GM12878 (cell line): Measurements from ENCODE around the gene LEKR1. TPM values are rescaled to one million over a fixed set of nuclear protein-coding genes. Genes with fewer than 3 reads are reported as not detected.

Experiments used
- ASH2L ChIP-seq: fragments of 300-600, 200-600 bp; sonication (generic); IDR thresholded peaks from 2 replicates; pipeline ENCODE4 v1.6.1; 2017; ENCODE audit warnings: low read depth, mild to moderate bottlenecking, borderline replicate concordance
- IRF4 ChIP-seq: IDR thresholded peaks from 2 replicates; pipeline ENCODE4 v1.6.1; 2011; ENCODE audit warnings: low read depth, low read length
- NR2C1 ChIP-seq: fragments of 450-650 bp; IDR thresholded peaks from 2 replicates; pipeline ENCODE4 v1.6.1; 2017; ENCODE audit warnings: antibody characterized with exemption, mild to moderate bottlenecking, moderate library complexity
- NR2C2 ChIP-seq: IDR thresholded peaks from 2 replicates; pipeline ENCODE4 v1.6.1; 2011; ENCODE audit warnings: borderline replicate concordance, low read depth; ENCODE audit not compliant: control insufficient read depth, insufficient read length
- NR2F1 ChIP-seq: fragments of 450-650 bp; conservative IDR thresholded peaks from 2 replicates; pipeline ENCODE4 v1.6.1; 2017; ENCODE audit warnings: mild to moderate bottlenecking
- PAX5 ChIP-seq: IDR thresholded peaks from 2 replicates; pipeline ENCODE4 v1.6.1; 2011; ENCODE audit warnings: low read depth, low read length, borderline replicate concordance
- RB1 ChIP-seq: fragments of 450-650 bp; formaldehyde crosslinking; IDR thresholded peaks from 2 replicates; pipeline ENCODE4 v1.6.1; 2017; ENCODE audit warnings: mild to moderate bottlenecking, borderline replicate concordance
- RCOR1 ChIP-seq: conservative IDR thresholded peaks from 2 replicates; pipeline ENCODE4 v1.6.1; 2012; ENCODE audit warnings: low read depth, low read length, improper control_type of control experiment
- SRF ChIP-seq, 2 experiments: IDR thresholded peaks; 2 replicates each; pipeline ENCODE4 v1.6.1; 2011; ENCODE audit warnings: low read depth in 2 of 2, low read length in 2 of 2, mild to moderate bottlenecking in 1 of 2, moderate library complexity in 1 of 2
- STAT1 ChIP-seq: fragments of 450-650 bp; conservative IDR thresholded peaks from 2 replicates; pipeline ENCODE4 v1.6.1; 2014; ENCODE audit warnings: antibody characterized with exemption, mild to moderate bottlenecking
- STAT3 ChIP-seq: IDR thresholded peaks from 2 replicates; pipeline ENCODE4 v1.6.1; 2011; ENCODE audit warnings: low read depth, low read length, improper control_type of control experiment
- YY1 ChIP-seq: IDR thresholded peaks from 2 replicates; pipeline ENCODE4 v1.6.1; 2011; ENCODE audit warnings: low read depth, mild to moderate bottlenecking, low read length
- ZNF217 ChIP-seq: fragments of 450-650 bp; IDR thresholded peaks from 2 replicates; pipeline ENCODE4 v1.6.1; 2017; ENCODE audit warnings: antibody characterized with exemption, mild to moderate bottlenecking
- polyA plus RNA-seq, 11 experiments: library from polyadenylated mRNA; depleted of rRNA in 4 of 11; unstranded in 6 of 11; stranded (reverse) in 5 of 11; fragments of >200 nt; fragmentation: Nextera tagmentation in 4 of 11; fragmentation: Illumina TruSeq in 1 of 11; extraction: Ambion mirVana in 4 of 11; extraction: Trizol in 1 of 11; gene quantifications; 1 replicate in 1 of 11; 2 replicates in 10 of 11; pipeline versions ENCODE4 v1.2.1 to v1.2.3, GENCODE V29; 2011 to 2016; ENCODE audit warnings: inconsistent platforms in 2 of 11, missing spikeins in 2 of 11, low read depth in 1 of 11
- total RNA-seq, 4 experiments: library from RNA; depleted of rRNA in 3 of 4; stranded (reverse); fragments of >200 nt in 3 of 4; fragmentation: Illumina TruSeq in 1 of 4; extraction: Trizol in 1 of 4; gene quantifications; 2 replicates each; pipeline versions ENCODE4 v1.2.1 to v1.2.3, GENCODE V29; 2013 to 2021
- TF ChIP-seq, protein P1 (sequence below): fragments of 450-650 bp; IDR thresholded peaks from 2 replicates; pipeline ENCODE4 v1.6.1; 2017; ENCODE audit warnings: mild to moderate bottlenecking, moderate library complexity
- TF ChIP-seq, protein P2 (sequence below): fragments of 450-650 bp; IDR thresholded peaks from 2 replicates; pipeline ENCODE4 v1.6.1; 2017; ENCODE audit warnings: mild to moderate bottlenecking
- TF ChIP-seq, protein P3 (sequence below): fragments of 450-650 bp; IDR thresholded peaks from 2 replicates; pipeline ENCODE4 v1.6.1; 2018; ENCODE audit warnings: mild to moderate bottlenecking, low read depth, moderate library complexity; ENCODE audit not compliant: partially characterized antibody
- TF ChIP-seq, protein P4 (sequence below): IDR thresholded peaks from 2 replicates; pipeline ENCODE4 v1.6.1; 2011; ENCODE audit warnings: mild to moderate bottlenecking, low read depth, low read length, moderate library complexity; ENCODE audit not compliant: insufficient replicate concordance
- TF ChIP-seq, protein P5 (sequence below): IDR thresholded peaks from 2 replicates; pipeline ENCODE4 v1.6.1; 2012; ENCODE audit warnings: low read depth, low read length, improper control_type of control experiment

Gene LEKR1
- total and polyA plus RNA-seq, 10 of the 15 experiments (the other 5 are each of a cell fraction or from before 2014, with no cell fraction given) = 0.48 to 3.2 (median 1.3) TPM

DNA sequence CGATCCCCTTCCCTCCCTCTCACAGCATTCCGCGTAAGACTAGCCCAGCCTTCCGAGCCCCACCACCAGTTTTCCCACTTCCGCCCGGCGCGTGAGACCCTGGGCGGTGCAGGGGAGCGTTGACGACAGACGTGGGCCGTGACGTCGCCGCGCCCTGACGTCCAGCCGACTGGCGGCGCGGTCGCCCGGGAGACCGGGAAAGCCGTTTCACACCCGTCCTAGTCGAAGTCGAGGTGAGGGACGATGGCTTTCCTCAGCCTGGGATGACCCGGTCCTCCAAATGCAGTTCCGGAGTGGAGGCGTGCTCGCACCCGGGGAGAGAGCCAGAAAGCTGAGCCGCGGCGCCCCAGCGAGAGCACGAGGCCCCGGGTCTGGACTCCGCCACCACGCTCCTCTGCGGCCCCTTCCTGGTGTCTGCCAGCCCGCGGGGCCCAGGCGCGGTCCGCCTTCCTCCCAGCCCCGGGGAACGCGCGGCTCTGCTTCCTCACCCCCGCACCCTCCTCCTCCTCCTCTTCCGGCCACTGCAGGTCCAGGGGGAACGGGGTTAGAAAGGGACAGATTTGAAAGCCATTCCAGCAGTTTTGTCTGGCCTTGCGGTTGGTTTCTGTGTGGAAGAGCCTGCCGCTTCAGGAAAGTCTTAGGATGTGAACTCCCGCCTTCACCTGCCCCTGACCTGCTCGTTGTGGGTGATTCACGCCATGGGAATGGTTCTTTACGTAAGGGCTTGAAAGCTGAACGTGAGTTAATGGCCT lies at the start of gene LEKR1 (continued):
- TF ChIP-seq, protein P1, sequence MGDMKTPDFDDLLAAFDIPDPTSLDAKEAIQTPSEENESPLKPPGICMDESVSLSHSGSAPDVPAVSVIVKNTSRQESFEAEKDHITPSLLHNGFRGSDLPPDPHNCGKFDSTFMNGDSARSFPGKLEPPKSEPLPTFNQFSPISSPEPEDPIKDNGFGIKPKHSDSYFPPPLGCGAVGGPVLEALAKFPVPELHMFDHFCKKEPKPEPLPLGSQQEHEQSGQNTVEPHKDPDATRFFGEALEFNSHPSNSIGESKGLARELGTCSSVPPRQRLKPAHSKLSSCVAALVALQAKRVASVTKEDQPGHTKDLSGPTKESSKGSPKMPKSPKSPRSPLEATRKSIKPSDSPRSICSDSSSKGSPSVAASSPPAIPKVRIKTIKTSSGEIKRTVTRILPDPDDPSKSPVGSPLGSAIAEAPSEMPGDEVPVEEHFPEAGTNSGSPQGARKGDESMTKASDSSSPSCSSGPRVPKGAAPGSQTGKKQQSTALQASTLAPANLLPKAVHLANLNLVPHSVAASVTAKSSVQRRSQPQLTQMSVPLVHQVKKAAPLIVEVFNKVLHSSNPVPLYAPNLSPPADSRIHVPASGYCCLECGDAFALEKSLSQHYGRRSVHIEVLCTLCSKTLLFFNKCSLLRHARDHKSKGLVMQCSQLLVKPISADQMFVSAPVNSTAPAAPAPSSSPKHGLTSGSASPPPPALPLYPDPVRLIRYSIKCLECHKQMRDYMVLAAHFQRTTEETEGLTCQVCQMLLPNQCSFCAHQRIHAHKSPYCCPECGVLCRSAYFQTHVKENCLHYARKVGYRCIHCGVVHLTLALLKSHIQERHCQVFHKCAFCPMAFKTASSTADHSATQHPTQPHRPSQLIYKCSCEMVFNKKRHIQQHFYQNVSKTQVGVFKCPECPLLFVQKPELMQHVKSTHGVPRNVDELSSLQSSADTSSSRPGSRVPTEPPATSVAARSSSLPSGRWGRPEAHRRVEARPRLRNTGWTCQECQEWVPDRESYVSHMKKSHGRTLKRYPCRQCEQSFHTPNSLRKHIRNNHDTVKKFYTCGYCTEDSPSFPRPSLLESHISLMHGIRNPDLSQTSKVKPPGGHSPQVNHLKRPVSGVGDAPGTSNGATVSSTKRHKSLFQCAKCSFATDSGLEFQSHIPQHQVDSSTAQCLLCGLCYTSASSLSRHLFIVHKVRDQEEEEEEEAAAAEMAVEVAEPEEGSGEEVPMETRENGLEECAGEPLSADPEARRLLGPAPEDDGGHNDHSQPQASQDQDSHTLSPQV = no peak
- TF ChIP-seq, protein P2, sequence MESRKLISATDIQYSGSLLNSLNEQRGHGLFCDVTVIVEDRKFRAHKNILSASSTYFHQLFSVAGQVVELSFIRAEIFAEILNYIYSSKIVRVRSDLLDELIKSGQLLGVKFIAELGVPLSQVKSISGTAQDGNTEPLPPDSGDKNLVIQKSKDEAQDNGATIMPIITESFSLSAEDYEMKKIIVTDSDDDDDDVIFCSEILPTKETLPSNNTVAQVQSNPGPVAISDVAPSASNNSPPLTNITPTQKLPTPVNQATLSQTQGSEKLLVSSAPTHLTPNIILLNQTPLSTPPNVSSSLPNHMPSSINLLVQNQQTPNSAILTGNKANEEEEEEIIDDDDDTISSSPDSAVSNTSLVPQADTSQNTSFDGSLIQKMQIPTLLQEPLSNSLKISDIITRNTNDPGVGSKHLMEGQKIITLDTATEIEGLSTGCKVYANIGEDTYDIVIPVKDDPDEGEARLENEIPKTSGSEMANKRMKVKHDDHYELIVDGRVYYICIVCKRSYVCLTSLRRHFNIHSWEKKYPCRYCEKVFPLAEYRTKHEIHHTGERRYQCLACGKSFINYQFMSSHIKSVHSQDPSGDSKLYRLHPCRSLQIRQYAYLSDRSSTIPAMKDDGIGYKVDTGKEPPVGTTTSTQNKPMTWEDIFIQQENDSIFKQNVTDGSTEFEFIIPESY = no peak
- TF ChIP-seq, protein P3, sequence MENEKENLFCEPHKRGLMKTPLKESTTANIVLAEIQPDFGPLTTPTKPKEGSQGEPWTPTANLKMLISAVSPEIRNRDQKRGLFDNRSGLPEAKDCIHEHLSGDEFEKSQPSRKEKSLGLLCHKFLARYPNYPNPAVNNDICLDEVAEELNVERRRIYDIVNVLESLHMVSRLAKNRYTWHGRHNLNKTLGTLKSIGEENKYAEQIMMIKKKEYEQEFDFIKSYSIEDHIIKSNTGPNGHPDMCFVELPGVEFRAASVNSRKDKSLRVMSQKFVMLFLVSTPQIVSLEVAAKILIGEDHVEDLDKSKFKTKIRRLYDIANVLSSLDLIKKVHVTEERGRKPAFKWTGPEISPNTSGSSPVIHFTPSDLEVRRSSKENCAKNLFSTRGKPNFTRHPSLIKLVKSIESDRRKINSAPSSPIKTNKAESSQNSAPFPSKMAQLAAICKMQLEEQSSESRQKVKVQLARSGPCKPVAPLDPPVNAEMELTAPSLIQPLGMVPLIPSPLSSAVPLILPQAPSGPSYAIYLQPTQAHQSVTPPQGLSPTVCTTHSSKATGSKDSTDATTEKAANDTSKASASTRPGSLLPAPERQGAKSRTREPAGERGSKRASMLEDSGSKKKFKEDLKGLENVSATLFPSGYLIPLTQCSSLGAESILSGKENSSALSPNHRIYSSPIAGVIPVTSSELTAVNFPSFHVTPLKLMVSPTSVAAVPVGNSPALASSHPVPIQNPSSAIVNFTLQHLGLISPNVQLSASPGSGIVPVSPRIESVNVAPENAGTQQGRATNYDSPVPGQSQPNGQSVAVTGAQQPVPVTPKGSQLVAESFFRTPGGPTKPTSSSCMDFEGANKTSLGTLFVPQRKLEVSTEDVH = peak; percentile 52
- TF ChIP-seq SRF (IDR thresholded peaks at IDR 0.05; ENCODE audit: low read depth in 2 of 2, low read length in 2 of 2) (no peak), STAT1 (0 out of 2 replicates have a peak, but pooled peaks have one; percentile 49), PAX5 (peak; percentile 16; the same call in 1 of the 2 replicates), IRF4 (no peak), RB1 (no peak), RCOR1 (no peak), NR2C2 (no peak), ZNF217 (no peak; the same call in 1 of the 2 replicates), STAT3 (no peak), ASH2L (0 out of 2 replicates have a peak, but pooled peaks have one; percentile 41), NR2F1 (no peak; the same call in 1 of the 2 replicates), NR2C1 (no peak), YY1 (no peak; the same call in 1 of the 2 replicates)
- TF ChIP-seq, protein P4, sequence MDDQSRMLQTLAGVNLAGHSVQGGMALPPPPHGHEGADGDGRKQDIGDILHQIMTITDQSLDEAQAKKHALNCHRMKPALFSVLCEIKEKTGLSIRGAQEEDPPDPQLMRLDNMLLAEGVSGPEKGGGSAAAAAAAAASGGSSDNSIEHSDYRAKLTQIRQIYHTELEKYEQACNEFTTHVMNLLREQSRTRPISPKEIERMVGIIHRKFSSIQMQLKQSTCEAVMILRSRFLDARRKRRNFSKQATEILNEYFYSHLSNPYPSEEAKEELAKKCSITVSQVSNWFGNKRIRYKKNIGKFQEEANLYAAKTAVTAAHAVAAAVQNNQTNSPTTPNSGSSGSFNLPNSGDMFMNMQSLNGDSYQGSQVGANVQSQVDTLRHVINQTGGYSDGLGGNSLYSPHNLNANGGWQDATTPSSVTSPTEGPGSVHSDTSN = no peak
- TF ChIP-seq, protein P5, sequence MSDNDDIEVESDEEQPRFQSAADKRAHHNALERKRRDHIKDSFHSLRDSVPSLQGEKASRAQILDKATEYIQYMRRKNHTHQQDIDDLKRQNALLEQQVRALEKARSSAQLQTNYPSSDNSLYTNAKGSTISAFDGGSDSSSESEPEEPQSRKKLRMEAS = peak; percentile 64; the same call in 1 of the 2 replicates
